GM12878 (cell line): Measurements from ENCODE around the gene DBN1. TPM values are rescaled to one million over a fixed set of nuclear protein-coding genes. Genes with fewer than 3 reads are reported as not detected.

ENCODE experiments used
- ATF2 ChIP-seq: IDR thresholded peaks from 2 replicates; pipeline ENCODE4 v1.6.1; 2012; ENCODE audit warnings: low read length, inconsistent platforms
- ATF3 ChIP-seq: IDR thresholded peaks from 2 replicates; pipeline ENCODE4 v1.6.1; 2011; ENCODE audit warnings: low read depth, mild to moderate bottlenecking, low read length, moderate library complexity, borderline replicate concordance; ENCODE audit errors: extremely low read depth
- BACH1 ChIP-seq: fragments of 450-650 bp; IDR thresholded peaks from 2 replicates; pipeline ENCODE4 v1.6.1; 2017; ENCODE audit warnings: mild to moderate bottlenecking, borderline replicate concordance
- BHLHE40 ChIP-seq, 2 experiments: fragments of 450-650 bp in 1 of 2; IDR thresholded peaks; 2 replicates each; pipeline ENCODE4 v1.6.1; 2011 to 2017; ENCODE audit warnings: low read depth in 2 of 2, borderline replicate concordance in 1 of 2, improper control_type of control experiment in 1 of 2, low read length in 1 of 2, mild to moderate bottlenecking in 1 of 2
- BRCA1 ChIP-seq: IDR thresholded peaks from 2 replicates; pipeline ENCODE4 v1.6.1; 2011; ENCODE audit warnings: low read depth, low read length, improper control_type of control experiment
- CHD1 ChIP-seq: IDR thresholded peaks from 2 replicates; pipeline ENCODE4 v1.6.1; 2012; ENCODE audit warnings: low read depth, low read length, improper control_type of control experiment
- E4F1 ChIP-seq: fragments of 450-650 bp; IDR thresholded peaks from 2 replicates; pipeline ENCODE4 v1.6.1; 2018; ENCODE audit warnings: borderline replicate concordance, mild to moderate bottlenecking; ENCODE audit not compliant: partially characterized antibody
- ELK1 ChIP-seq: IDR thresholded peaks from 2 replicates; pipeline ENCODE4 v1.6.1; 2012; ENCODE audit warnings: low read depth, low read length, improper control_type of control experiment
- FOXK2 ChIP-seq: fragments of 450-650 bp; IDR thresholded peaks from 2 replicates; pipeline ENCODE4 v1.6.1; 2017; ENCODE audit warnings: mild to moderate bottlenecking, moderate library complexity
- GATAD2B ChIP-seq: fragments of 450-650 bp; conservative IDR thresholded peaks from 2 replicates; pipeline ENCODE4 v1.6.1; 2017; ENCODE audit warnings: low read depth, mild to moderate bottlenecking, moderate library complexity
- KDM1A ChIP-seq: fragments of 200-600 bp; sonication (generic); IDR thresholded peaks from 2 replicates; pipeline ENCODE4 v1.6.1; 2016; ENCODE audit warnings: borderline replicate concordance
- MAX ChIP-seq: IDR thresholded peaks from 2 replicates; pipeline ENCODE4 v1.6.1; 2012; ENCODE audit warnings: low read depth, low read length, improper control_type of control experiment
- MXI1 ChIP-seq: fragments of 150-350 bp; IDR thresholded peaks from 2 replicates; pipeline ENCODE4 v1.6.1; 2011; ENCODE audit warnings: low read depth, mild to moderate bottlenecking, inconsistent platforms, low read length, improper control_type of control experiment
- NBN ChIP-seq: fragments of 450-650 bp; IDR thresholded peaks from 2 replicates; pipeline ENCODE4 v1.6.1; 2016
- NR2C1 ChIP-seq: fragments of 450-650 bp; IDR thresholded peaks from 2 replicates; pipeline ENCODE4 v1.6.1; 2017; ENCODE audit warnings: antibody characterized with exemption, mild to moderate bottlenecking, moderate library complexity
- PAX5 ChIP-seq: IDR thresholded peaks from 2 replicates; pipeline ENCODE4 v1.6.1; 2011; ENCODE audit warnings: low read depth, low read length, borderline replicate concordance
- RAD51 ChIP-seq: fragments of 450-650 bp; IDR thresholded peaks from 2 replicates; pipeline ENCODE4 v1.6.1; 2016; ENCODE audit warnings: moderate library complexity, mild to moderate bottlenecking, inconsistent platforms
- RBBP5 ChIP-seq: fragments of 200-600 bp; sonication (generic); conservative IDR thresholded peaks from 2 replicates; pipeline ENCODE4 v1.6.1; 2016
- RCOR1 ChIP-seq: conservative IDR thresholded peaks from 2 replicates; pipeline ENCODE4 v1.6.1; 2012; ENCODE audit warnings: low read depth, low read length, improper control_type of control experiment
- SIN3A ChIP-seq: IDR thresholded peaks from 2 replicates; pipeline ENCODE4 v1.6.1; 2012; ENCODE audit warnings: low read depth, low read length, improper control_type of control experiment
- SREBF1 ChIP-seq: IDR thresholded peaks from 2 replicates; pipeline ENCODE4 v1.6.1; 2012; ENCODE audit warnings: mild to moderate bottlenecking, low read length
- ZNF24 ChIP-seq: fragments of 450-650 bp; IDR thresholded peaks from 2 replicates; pipeline ENCODE4 v1.6.1; 2017; ENCODE audit warnings: antibody characterized with exemption, mild to moderate bottlenecking
- ZNF274 ChIP-seq: IDR thresholded peaks from one replicate; pipeline ENCODE4 v1.8.0; 2011; ENCODE audit not compliant: insufficient read length, insufficient read depth
- ZNF622 ChIP-seq: fragments of 450-650 bp; IDR thresholded peaks from 2 replicates; pipeline ENCODE4 v1.6.1; 2017; ENCODE audit warnings: mild to moderate bottlenecking, inconsistent platforms
- ZSCAN29 ChIP-seq: fragments of 450-650 bp; IDR thresholded peaks from 2 replicates; pipeline ENCODE4 v1.6.1; 2017; ENCODE audit warnings: mild to moderate bottlenecking, moderate library complexity
- polyA plus RNA-seq, 11 experiments: library from polyadenylated mRNA; depleted of rRNA in 4 of 11; unstranded in 6 of 11; stranded (reverse) in 5 of 11; fragments of >200 nt; fragmentation: Nextera tagmentation in 4 of 11; fragmentation: Illumina TruSeq in 1 of 11; extraction: Ambion mirVana in 4 of 11; extraction: Trizol in 1 of 11; gene quantifications; 1 replicate in 1 of 11; 2 replicates in 10 of 11; pipeline versions ENCODE4 v1.2.1 to v1.2.3, GENCODE V29; 2011 to 2016; ENCODE audit warnings: inconsistent platforms in 2 of 11, missing spikeins in 2 of 11, low read depth in 1 of 11
- total RNA-seq, 4 experiments: library from RNA; depleted of rRNA in 3 of 4; stranded (reverse); fragments of >200 nt in 3 of 4; fragmentation: Illumina TruSeq in 1 of 4; extraction: Trizol in 1 of 4; gene quantifications; 2 replicates each; pipeline versions ENCODE4 v1.2.1 to v1.2.3, GENCODE V29; 2013 to 2021

The DBN1 gene
- total and polyA plus RNA-seq, 10 of the 15 experiments (the other 5 are each of a cell fraction or from before 2014, with no cell fraction given), result 0.18 to 81.0 (median 27.9) TPM

- TF ChIP-seq BHLHE40 (IDR thresholded peaks at IDR 0.05; ENCODE audit: borderline replicate concordance in 1 of 2, low read depth in 2 of 2, low read length in 1 of 2) (peak; percentile 22 to 80; a peak in 2 of 4 replicates), ATF3 (no peak), MAX (0 out of 2 replicates have a peak, but pooled peaks have one; percentile 34), KDM1A (no peak), RAD51 (no peak), ZNF622 (no peak), ELK1 (no peak), GATAD2B (peak; percentile 70; the same call in 1 of the 2 replicates), FOXK2 (no peak), SREBF1 (no peak), ZSCAN29 (0 out of 2 replicates have a peak, but pooled peaks have one; percentile 34), E4F1 (no peak), BRCA1 (no peak), ATF2 (no peak), ZNF274 (no peak), BACH1 (peak; percentile 87), RCOR1 (no peak), MXI1 (no peak), CHD1 (no peak), PAX5 (peak; percentile 33; the same call in 1 of the 2 replicates), NBN (0 out of 2 replicates have a peak, but pooled peaks have one; percentile 13), SIN3A (no peak), NR2C1 (no peak), RBBP5 (no peak), ZNF24 (no peak)
Measured at GRCh38 chr5:177446200-177447065, 27.0 kb downstream of the DBN1 start, which contains the start of gene PRR7 (continued).
